ENCODE data around the gene KRT82. TPM values are rescaled to one million over a fixed set of nuclear protein-coding genes. Genes with fewer than 3 reads are reported as not detected.

Gene KRT82
- total and polyA plus RNA-seq, 8 donors = not detected

DNA sequence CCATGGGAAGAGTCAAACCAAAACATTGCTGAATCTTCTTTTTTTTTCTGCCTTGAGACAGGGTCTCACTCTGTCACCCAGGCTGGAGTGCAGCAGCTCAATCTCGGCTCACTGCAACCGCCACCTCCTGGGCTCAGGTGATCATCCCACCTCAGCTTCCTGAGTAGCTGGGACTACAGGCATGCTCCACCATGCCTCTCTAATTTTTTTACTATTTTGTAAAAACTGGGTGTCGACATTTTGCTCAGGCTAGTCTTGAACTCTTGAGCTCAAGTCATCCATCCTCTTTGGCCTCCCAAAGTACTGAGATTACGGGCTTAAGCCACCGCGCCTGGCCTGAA, 29.5 kb upstream of the KRT82 start:
- no peaks in the 10 kb centered on the region for H3K4me1 ChIP-seq
- intact Hi-C loops (cut with DNase I) = no loop called here
- H3K9me3 ChIP-seq = no peaks in the 10 kb centered on the region
- no peaks in the 10 kb centered on the region for H3K36me3 ChIP-seq
- TF ChIP-seq, protein P1, sequence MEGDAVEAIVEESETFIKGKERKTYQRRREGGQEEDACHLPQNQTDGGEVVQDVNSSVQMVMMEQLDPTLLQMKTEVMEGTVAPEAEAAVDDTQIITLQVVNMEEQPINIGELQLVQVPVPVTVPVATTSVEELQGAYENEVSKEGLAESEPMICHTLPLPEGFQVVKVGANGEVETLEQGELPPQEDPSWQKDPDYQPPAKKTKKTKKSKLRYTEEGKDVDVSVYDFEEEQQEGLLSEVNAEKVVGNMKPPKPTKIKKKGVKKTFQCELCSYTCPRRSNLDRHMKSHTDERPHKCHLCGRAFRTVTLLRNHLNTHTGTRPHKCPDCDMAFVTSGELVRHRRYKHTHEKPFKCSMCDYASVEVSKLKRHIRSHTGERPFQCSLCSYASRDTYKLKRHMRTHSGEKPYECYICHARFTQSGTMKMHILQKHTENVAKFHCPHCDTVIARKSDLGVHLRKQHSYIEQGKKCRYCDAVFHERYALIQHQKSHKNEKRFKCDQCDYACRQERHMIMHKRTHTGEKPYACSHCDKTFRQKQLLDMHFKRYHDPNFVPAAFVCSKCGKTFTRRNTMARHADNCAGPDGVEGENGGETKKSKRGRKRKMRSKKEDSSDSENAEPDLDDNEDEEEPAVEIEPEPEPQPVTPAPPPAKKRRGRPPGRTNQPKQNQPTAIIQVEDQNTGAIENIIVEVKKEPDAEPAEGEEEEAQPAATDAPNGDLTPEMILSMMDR (IDR thresholded peaks at IDR 0.05) = no peak
- peaks cover 0 to 49% of the 10 kb centered on the region in 2 donors for H3K27me3 ChIP-seq
- H3K4me3 ChIP-seq = no peak overlapping the region
- ATAC-seq = no peak
- no peak for DNase-seq
- H3K27ac ChIP-seq = no peak overlapping the region

DNA sequence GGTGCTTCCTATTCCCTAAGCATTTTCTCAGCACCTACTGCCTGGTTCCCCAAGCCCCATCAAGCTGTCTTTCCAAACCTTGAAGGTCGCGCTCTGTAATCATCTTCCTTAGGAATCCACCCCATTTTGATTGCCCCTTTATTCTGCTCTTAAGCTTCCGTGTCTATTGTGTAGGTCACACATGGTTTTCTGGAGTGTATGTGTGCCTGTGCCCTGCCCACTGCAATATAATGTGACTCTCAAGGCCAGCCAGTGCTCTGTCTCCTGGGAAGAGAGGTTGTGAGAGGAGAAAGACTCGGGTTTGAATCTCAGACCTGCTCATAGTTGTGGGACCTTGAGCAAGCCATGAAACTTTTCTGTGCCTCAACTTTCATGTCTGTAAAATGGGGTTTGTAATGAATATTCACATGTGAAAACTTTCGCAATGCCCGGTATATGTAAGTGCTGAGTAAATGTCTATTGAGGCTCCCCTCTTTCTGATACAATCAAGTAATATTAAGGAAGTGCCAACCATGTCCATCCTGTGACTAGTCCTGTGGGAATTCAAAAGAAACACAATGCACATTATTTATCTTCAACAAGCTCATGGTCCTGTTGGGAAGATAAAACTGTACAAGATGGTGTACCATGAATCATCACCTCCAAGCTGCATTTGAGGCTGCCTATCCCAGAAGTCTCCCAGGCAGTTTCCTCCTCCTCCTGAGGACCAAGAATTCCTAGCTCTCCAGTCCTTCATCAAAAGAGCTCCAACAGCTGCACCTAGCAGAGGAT, 28.8 kb upstream of the KRT82 start:
- intact Hi-C loops (cut with DNase I) = no loop called here
- Histone ChIP-seq H3K27me3 (peaks cover 0 to 54% of the 10 kb centered on the region in 2 donors), H3K4me1 (no peaks in the 10 kb centered on the region), H3K27ac (no peak overlapping the region), H3K4me3 (no peak overlapping the region), H3K36me3 (no peaks in the 10 kb centered on the region), H3K9me3 (no peaks in the 10 kb centered on the region)
- DNase-seq = no peak
- TF ChIP-seq, protein P1 (IDR thresholded peaks at IDR 0.05) = no peak
- no peak for ATAC-seq

DNA sequence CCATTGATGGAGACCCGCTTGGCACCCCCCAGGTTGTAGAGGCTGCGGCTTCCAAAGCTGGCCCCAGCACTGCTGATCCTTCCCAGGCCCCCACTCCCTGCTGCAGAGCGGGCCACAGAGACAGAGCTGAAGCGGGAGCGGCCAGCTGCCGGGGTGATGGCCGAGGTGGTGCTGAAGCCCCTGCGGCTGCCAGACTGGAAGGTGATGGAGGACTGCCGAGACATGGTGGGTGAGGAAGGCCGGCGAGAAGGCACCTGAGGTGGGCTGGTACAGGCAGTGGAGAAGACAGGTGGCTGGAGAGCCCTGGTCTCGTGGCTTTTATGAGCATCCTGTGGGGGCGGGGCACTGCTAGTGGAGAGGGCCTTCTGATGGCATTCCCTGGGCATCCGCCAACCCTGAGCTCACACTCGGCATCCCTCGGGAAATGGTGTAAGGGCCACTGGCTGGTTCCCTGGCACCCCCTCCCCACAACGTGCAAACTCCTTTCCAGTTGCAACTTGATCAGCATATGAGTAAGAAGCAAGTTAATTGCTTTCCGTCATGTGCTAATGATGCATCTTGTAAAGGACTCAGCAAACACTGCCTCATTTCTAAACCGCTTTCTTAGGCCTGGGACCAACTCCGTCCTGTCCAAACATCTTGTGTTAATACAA, 28.1 kb upstream of the KRT82 start, which contains the start of gene KRT75:
TSS of gene KRT75 (minus strand) at position 291 of the 653 bp plus-strand sequence. CDS start at position 224, 67 bp downstream.
- no peak within 1 kb of the TSS for H3K4me3 ChIP-seq
- DNase-seq (no peak), ATAC-seq (no peak)
- no peaks in the 10 kb centered on the region for H3K9me3 ChIP-seq
- H3K36me3 ChIP-seq = no peaks in the 10 kb centered on the region
- H3K27ac ChIP-seq = no peak within 1 kb of the TSS
- no peaks in the 10 kb centered on the region for H3K4me1 ChIP-seq
- TF ChIP-seq, protein P1 (IDR thresholded peaks at IDR 0.05) = no peak
- intact Hi-C loops (cut with DNase I) = no loop called here
- peaks cover 0 to 49% of the 10 kb centered on the region in 2 donors for H3K27me3 ChIP-seq

DNA sequence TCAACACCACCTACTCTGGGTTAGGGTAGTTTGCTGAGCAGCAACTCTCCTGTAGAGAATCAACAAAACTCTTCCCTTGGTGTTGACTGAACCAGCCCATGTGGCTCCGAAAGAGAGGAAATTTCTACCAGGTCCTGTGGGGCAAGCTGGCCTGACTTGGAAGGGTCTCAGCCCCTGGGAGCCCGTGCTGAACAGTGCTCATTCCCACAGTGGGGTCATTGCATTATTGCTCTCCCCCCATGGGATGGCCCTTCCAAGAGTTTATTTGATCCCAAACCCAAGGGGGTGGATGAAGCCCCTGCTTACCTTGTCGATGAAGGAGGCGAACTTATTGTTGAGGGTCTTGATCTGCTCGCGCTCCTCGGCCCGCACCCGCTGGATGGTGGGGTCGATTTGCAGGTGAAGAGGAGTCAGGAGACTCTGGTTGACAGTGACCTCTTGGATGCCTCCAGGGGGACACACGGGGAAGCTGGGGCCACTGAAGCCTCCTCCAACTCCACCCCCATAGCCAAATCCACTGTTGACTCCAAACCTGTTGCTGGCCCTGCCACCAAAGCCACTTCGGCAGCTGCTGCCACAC, 27.5 kb upstream of the KRT82 start:
- H3K36me3 ChIP-seq = no peaks in the 10 kb centered on the region
- no peaks in the 10 kb centered on the region for H3K9me3 ChIP-seq
- no peak overlapping the region for H3K27ac ChIP-seq
- DNase-seq = peak in 1 of 4 donors; percentile 57
- intact Hi-C loops (cut with DNase I) = no loop called here
- no peak overlapping the region for H3K4me3 ChIP-seq
- TF ChIP-seq, protein P1 (IDR thresholded peaks at IDR 0.05) = no peak
- no peaks in the 10 kb centered on the region for H3K4me1 ChIP-seq
- no peak for ATAC-seq
- peaks cover 0 to 48% of the 10 kb centered on the region in 2 donors for H3K27me3 ChIP-seq

DNA sequence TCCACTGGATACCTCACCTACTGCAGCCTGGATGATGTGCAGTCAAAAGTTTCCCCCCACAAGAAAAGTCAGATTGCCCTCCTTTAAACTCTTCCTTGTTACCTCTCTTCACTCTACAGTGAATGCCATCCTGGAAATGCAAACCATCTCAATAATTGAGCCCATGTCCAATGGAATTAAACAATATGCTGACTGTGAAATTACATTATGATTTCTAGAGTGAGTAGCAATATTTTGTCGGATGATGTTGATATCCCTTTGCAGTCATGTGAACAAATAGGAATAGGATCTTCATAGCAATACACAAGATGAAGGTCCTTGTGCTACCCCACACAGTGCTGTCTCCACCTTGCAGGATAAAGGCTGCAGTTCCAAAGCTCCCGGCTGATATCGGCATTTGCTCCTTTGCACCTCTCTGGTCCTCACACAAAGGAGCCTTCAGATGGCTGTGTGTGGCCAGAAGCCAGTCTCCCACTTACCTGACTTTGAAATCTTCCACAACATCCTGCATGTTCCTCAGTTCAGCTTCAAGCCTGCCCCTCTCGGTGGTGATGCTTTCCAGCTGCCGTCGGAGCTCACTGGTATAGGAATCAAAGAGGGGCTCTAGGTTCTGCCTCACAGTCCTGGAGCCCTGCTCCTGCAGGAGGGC, 26.5 kb upstream of the KRT82 start:
- Histone ChIP-seq H3K4me3 (no peak overlapping the region), H3K9me3 (no peaks in the 10 kb centered on the region), H3K27ac (no peak overlapping the region), H3K27me3 (peaks cover 0 to 48% of the 10 kb centered on the region in 2 donors), H3K4me1 (no peaks in the 10 kb centered on the region), H3K36me3 (no peaks in the 10 kb centered on the region)
- DNase-seq = no peak
- TF ChIP-seq, protein P1 (IDR thresholded peaks at IDR 0.05) = no peak
- no peak for ATAC-seq
- intact Hi-C loops (cut with DNase I) = no loop called here

Data from left lung (tissue), 10 donors.